Endodermal cell (in vitro differentiated cells): ENCODE results near the gene DZIP1. TPM values are rescaled to one million over a fixed set of nuclear protein-coding genes. Genes with fewer than 3 reads are reported as not detected.

Experiments used
- DNase-seq: peaks from one replicate; pipeline ENCODE4 v3.0.0-alpha.2; 2017
- H3K27ac ChIP-seq: 2 replicates; pipeline ENCODE4 v1.5.1; 2013; ENCODE audit warnings: mild to moderate bottlenecking, low read depth, low read length, moderate library complexity
- H3K27me3 ChIP-seq: 2 replicates; pipeline ENCODE4 v1.6.1; 2013; ENCODE audit warnings: mild to moderate bottlenecking, low read length, moderate library complexity; ENCODE audit not compliant: insufficient read depth, control insufficient read depth, poor library complexity, severe bottlenecking
- H3K36me3 ChIP-seq: 2 replicates; pipeline ENCODE4 v1.7.0; 2013; ENCODE audit warnings: mild to moderate bottlenecking, low read length, moderate library complexity; ENCODE audit not compliant: control insufficient read depth, insufficient read depth
- H3K4me1 ChIP-seq: one replicate; pipeline ENCODE4 v1.7.0; 2013; ENCODE audit warnings: low read length; ENCODE audit not compliant: control insufficient read depth, insufficient read depth
- H3K4me3 ChIP-seq: 2 replicates; pipeline ENCODE4 v1.5.1; 2013; ENCODE audit warnings: mild to moderate bottlenecking, low read length, moderate library complexity
- H3K9ac ChIP-seq: 2 replicates; pipeline ENCODE4 v1.6.1; 2013; ENCODE audit warnings: mild to moderate bottlenecking, low read length, moderate library complexity; ENCODE audit not compliant: poor library complexity, severe bottlenecking; ENCODE audit errors: extremely low read depth
- H3K9me3 ChIP-seq: 2 replicates; pipeline ENCODE4 v1.6.1; 2013; ENCODE audit warnings: mild to moderate bottlenecking, low read length, moderate library complexity; ENCODE audit not compliant: control insufficient read depth
- H3K27ac Mint-ChIP-seq: 2 replicates; pipeline ENCODE4 v1.8.0; 2020; ENCODE audit warnings: mixed read lengths
- H3K27me3 Mint-ChIP-seq: 2 replicates; pipeline ENCODE4 v1.8.0; 2021; ENCODE audit warnings: mild to moderate bottlenecking, mixed read lengths; ENCODE audit not compliant: insufficient read depth
- H3K36me3 Mint-ChIP-seq: 2 replicates; pipeline ENCODE4 v1.8.0; 2020; ENCODE audit warnings: low read depth, mixed read lengths
- H3K4me1 Mint-ChIP-seq: 2 replicates; pipeline ENCODE4 v1.8.0; 2020; ENCODE audit warnings: mixed read lengths
- H3K4me3 Mint-ChIP-seq: 2 replicates; pipeline ENCODE4 v1.8.0; 2020; ENCODE audit warnings: mild to moderate bottlenecking, moderate library complexity, mixed read lengths
- H3K9me3 Mint-ChIP-seq: 2 replicates; pipeline ENCODE4 v1.8.0; 2020; ENCODE audit warnings: mild to moderate bottlenecking, mixed read lengths
- CTCF ChIP-seq: fragments of 200-600 bp; sonication (generic); conservative IDR thresholded peaks from 2 replicates; pipeline ENCODE4 v1.5.0; 2021; ENCODE audit warnings: antibody characterized with exemption, mild to moderate bottlenecking
- WGBS, 2 experiments: methylation state at CpG; one replicate each; pipeline versions ENCODE4 v1.1.5 to v1.1.7; 2013; ENCODE audit warnings: missing lambda C conversion rate in 2 of 2, mixed read lengths in 1 of 2; ENCODE audit not compliant: insufficient coverage in 1 of 2, insufficient read length in 1 of 2; 5-methylcytosine and 5-hydroxymethylcytosine counted together
- total RNA-seq, 2 donors: library from RNA; stranded (reverse); fragmentation: NEBNext Ultra II Directional in 1 of 2; extraction: Animal tissue kit (Norgen Biotek cat#: 25700) in 1 of 2; gene quantifications; 2 replicates in 1 of 2; 3 replicates in 1 of 2; pipeline ENCODE4 v1.2.1, GENCODE V29; 2021

Gene DZIP1
- total RNA-seq, 2 donors from 2014 or later, result 36.2 to 59.9 TPM

DNA sequence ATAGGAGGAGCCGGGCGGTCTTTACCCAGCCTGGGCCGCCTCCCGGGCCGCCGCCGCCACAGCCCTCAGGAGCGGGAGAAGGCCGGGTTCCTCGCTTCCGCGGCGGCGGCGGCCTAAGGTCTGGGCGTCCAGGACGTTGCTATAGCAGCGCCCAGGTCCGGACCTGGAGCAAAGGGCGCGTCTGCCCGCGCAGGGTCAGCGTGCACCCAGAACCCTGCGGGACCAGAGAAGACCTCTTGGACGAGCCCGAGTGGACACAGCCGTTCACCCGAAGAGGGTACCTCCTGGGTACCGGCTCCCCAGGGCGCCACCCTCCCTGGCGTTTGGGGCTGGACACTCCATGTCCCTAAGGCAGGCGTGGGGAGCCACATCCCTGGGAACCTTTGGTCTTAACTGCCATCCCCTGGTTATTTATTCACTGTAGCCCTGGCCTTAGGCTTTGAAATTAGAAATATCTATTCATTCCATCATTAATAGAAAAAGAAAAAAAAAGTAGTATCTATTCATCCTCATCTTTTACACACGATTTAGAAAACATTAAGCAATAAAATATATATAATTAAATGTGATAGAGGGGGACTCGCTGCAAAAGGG lies 2.4 kb downstream of the DZIP1 start:
- Histone ChIP-seq H3K4me3 (peak overlapping the region; percentile 82), H3K36me3 (peaks cover 25% of the 10 kb centered on the region), H3K27ac (no peak overlapping the region), H3K9me3 (no peaks in the 10 kb centered on the region), H3K4me1 (no peaks in the 10 kb centered on the region), H3K27me3 (no peaks in the 10 kb centered on the region), H3K9ac (no peak overlapping the region)
- peak overlapping the region; percentile 61 for H3K4me3 Mint-ChIP-seq
- peaks cover 26% of the 10 kb centered on the region for H3K36me3 Mint-ChIP-seq
- peaks cover 8% of the 10 kb centered on the region for H3K27me3 Mint-ChIP-seq
- H3K27ac Mint-ChIP-seq, result no peak overlapping the region
- no peak for TF ChIP-seq CTCF
- peaks cover 21% of the 10 kb centered on the region for H3K4me1 Mint-ChIP-seq
- peak; percentile 91 for DNase-seq
- H3K9me3 Mint-ChIP-seq, result no peaks in the 10 kb centered on the region
- 44 to 80% methylated on average over 12 to 34 of the region's 35 CpGs for WGBS, 2 experiments

DNA sequence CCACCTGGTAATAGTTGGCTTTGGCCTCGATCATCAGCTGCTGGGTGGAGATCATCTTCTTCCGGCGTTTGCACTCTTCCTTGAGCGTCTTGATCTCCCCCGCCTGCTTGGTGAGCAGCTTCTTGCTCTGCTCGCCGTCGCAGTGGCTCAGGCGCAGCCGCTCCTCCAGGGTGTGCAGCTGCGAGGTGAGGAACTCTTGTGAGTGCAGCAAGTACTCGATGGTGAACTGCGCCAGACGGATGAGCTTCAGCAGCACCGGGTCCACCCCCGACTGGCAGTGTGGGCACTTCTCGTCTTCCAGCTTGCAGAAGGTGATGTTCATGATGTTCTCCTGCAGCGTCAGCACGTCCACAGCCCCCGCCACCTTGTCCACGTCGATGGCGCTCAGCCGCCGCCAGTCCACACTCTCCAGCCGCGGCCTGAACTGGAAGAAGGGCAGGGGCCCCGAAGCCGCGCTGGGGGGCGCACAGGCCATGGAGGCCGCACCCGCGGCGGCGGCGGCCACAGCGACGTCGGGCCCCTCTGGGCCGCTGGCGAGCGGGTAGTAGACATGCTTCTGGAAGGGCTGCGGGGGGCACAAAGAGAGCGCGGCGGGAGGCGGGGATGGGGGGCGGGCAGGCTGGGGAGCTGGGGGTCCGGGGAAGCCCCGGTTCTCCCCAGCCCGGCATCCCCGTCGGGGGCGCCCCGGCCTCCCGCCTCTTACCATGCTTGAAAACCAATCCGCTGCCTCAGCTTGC lies 3.0 kb downstream of the DZIP1 start:
- peak; percentile 23 for TF ChIP-seq CTCF
- DNase-seq, result peak; percentile 74
- H3K36me3 ChIP-seq, result peaks cover 32% of the 10 kb centered on the region
- H3K27ac ChIP-seq, result no peak overlapping the region
- no peak overlapping the region for H3K4me3 ChIP-seq
- Mint-ChIP-seq H3K27ac (no peak overlapping the region), H3K9me3 (no peaks in the 10 kb centered on the region), H3K27me3 (peaks cover 8% of the 10 kb centered on the region), H3K4me1 (peaks cover 23% of the 10 kb centered on the region), H3K36me3 (peaks cover 32% of the 10 kb centered on the region), H3K4me3 (peak overlapping the region; percentile 61)
- no peak overlapping the region for H3K9ac ChIP-seq
- no peaks in the 10 kb centered on the region for H3K27me3 ChIP-seq
- WGBS, 2 experiments, result 79 to 94% methylated on average over 15 to 58 of the region's 58 CpGs
- no peaks in the 10 kb centered on the region for H3K4me1 ChIP-seq
- H3K9me3 ChIP-seq, result no peaks in the 10 kb centered on the region

GRCh38 chr13:95636853-95637252 lies 7.7 kb downstream of the DZIP1 start:
- peaks cover 55% of the 10 kb centered on the region for H3K36me3 Mint-ChIP-seq
- peaks cover 48% of the 10 kb centered on the region for H3K36me3 ChIP-seq
- no peaks in the 10 kb centered on the region for H3K27me3 ChIP-seq
- no peak overlapping the region for H3K27ac Mint-ChIP-seq
- peaks cover 18% of the 10 kb centered on the region for H3K4me1 Mint-ChIP-seq
- H3K9ac ChIP-seq, result no peak overlapping the region
- no peak overlapping the region for H3K4me3 Mint-ChIP-seq
- no peaks in the 10 kb centered on the region for H3K4me1 ChIP-seq
- DNase-seq, result no peak
- H3K27me3 Mint-ChIP-seq, result peaks cover 4% of the 10 kb centered on the region
- no peak overlapping the region for H3K4me3 ChIP-seq
- H3K9me3 Mint-ChIP-seq, result no peaks in the 10 kb centered on the region
- no peaks in the 10 kb centered on the region for H3K9me3 ChIP-seq
- H3K27ac ChIP-seq, result no peak overlapping the region
- TF ChIP-seq CTCF, result no peak
